ENCODE measurements around the gene TMEM139.

The TMEM139 gene

DNA sequence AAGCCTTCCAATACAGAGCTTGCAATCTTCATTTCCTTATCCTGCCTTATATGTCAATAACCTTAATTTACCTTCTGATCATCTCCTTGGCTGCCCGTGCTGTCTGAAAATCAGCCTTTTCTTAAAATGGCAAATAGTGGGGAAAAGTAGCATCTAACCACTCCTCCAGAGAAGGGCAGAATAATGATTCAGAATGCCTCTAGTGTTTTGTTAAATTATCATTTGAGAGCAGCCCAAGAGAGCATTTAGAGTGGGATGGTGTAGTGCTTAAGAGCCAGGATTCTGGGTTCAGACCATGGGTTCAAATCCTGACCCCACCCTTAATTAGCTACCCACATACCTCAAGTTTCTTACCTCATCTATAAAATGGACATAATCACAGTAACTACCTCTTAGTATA is 4.6 kb upstream of the TMEM139 start:
- peaks cover 5% of the 10 kb centered on the region; the same call in 1 of the 2 replicates for H3K4me1 ChIP-seq (ENCODE audit: insufficient read depth, low read length)
- H4K20me1 ChIP-seq (ENCODE audit: insufficient read depth, low read length) = no peaks in the 10 kb centered on the region
- H3K4me3 ChIP-seq (ENCODE audit: low read depth in 1 of 2, low read length in 2 of 2) = no peak overlapping the region
- H3K9me3 ChIP-seq (ENCODE audit: insufficient read depth, low read length, severe bottlenecking) = no peaks in the 10 kb centered on the region
- DNase-seq = no peak
- no peak for TF ChIP-seq EZH2 (IDR thresholded peaks at IDR 0.05; ENCODE audit: borderline replicate concordance, low read depth, low read length, severe bottlenecking)
- TF ChIP-seq, protein P1, sequence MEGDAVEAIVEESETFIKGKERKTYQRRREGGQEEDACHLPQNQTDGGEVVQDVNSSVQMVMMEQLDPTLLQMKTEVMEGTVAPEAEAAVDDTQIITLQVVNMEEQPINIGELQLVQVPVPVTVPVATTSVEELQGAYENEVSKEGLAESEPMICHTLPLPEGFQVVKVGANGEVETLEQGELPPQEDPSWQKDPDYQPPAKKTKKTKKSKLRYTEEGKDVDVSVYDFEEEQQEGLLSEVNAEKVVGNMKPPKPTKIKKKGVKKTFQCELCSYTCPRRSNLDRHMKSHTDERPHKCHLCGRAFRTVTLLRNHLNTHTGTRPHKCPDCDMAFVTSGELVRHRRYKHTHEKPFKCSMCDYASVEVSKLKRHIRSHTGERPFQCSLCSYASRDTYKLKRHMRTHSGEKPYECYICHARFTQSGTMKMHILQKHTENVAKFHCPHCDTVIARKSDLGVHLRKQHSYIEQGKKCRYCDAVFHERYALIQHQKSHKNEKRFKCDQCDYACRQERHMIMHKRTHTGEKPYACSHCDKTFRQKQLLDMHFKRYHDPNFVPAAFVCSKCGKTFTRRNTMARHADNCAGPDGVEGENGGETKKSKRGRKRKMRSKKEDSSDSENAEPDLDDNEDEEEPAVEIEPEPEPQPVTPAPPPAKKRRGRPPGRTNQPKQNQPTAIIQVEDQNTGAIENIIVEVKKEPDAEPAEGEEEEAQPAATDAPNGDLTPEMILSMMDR (IDR thresholded peaks at IDR 0.05; ENCODE audit: borderline replicate concordance, extremely low read depth, low read length, poor library complexity, severe bottlenecking) = no peak
- H3K27me3 ChIP-seq (ENCODE audit: insufficient read depth, low read length, poor library complexity) = no peaks in the 10 kb centered on the region
- H3K27ac ChIP-seq (ENCODE audit: low read length) = no peak overlapping the region
- no peak overlapping the region for H3K9ac ChIP-seq (ENCODE audit: low read depth, low read length)
- H3K79me2 ChIP-seq (ENCODE audit: insufficient read depth, low read length) = no peaks in the 10 kb centered on the region
- no peak for ATAC-seq (ENCODE audit: insufficient read depth, low read depth)
- no peaks in the 10 kb centered on the region for H3K36me3 ChIP-seq (ENCODE audit: insufficient read depth, low read length)
- no peak overlapping the region for H2AFZ ChIP-seq (ENCODE audit: low read depth, low read length)
- H3K4me2 ChIP-seq (ENCODE audit: insufficient read depth, low read length) = no peak overlapping the region

- H3K27ac ChIP-seq (ENCODE audit: low read length) = no peak overlapping the region
- H3K4me1 ChIP-seq (ENCODE audit: insufficient read depth, low read length) = peaks cover 5% of the 10 kb centered on the region; the same call in 1 of the 2 replicates
- no peak overlapping the region for H2AFZ ChIP-seq (ENCODE audit: low read depth, low read length)
- no peak overlapping the region for H3K9ac ChIP-seq (ENCODE audit: low read depth, low read length)
- no peaks in the 10 kb centered on the region for H3K79me2 ChIP-seq (ENCODE audit: insufficient read depth, low read length)
- no peak for DNase-seq
- H3K4me2 ChIP-seq (ENCODE audit: insufficient read depth, low read length) = no peak overlapping the region
- H4K20me1 ChIP-seq (ENCODE audit: insufficient read depth, low read length) = no peaks in the 10 kb centered on the region
- no peaks in the 10 kb centered on the region for H3K9me3 ChIP-seq (ENCODE audit: insufficient read depth, low read length, severe bottlenecking)
- H3K36me3 ChIP-seq (ENCODE audit: insufficient read depth, low read length) = no peaks in the 10 kb centered on the region
- no peak for ATAC-seq (ENCODE audit: insufficient read depth, low read depth)
- H3K4me3 ChIP-seq (ENCODE audit: low read depth in 1 of 2, low read length in 2 of 2) = no peak overlapping the region
- no peaks in the 10 kb centered on the region for H3K27me3 ChIP-seq (ENCODE audit: insufficient read depth, low read length, poor library complexity)
- TF ChIP-seq, protein P1 (IDR thresholded peaks at IDR 0.05; ENCODE audit: borderline replicate concordance, extremely low read depth, low read length, poor library complexity, severe bottlenecking) = no peak
- no peak for TF ChIP-seq EZH2 (IDR thresholded peaks at IDR 0.05; ENCODE audit: borderline replicate concordance, low read depth, low read length, severe bottlenecking)
Measured at GRCh38 chr7:143280566-143280965, 4.2 kb upstream of the TMEM139 start.

DNA sequence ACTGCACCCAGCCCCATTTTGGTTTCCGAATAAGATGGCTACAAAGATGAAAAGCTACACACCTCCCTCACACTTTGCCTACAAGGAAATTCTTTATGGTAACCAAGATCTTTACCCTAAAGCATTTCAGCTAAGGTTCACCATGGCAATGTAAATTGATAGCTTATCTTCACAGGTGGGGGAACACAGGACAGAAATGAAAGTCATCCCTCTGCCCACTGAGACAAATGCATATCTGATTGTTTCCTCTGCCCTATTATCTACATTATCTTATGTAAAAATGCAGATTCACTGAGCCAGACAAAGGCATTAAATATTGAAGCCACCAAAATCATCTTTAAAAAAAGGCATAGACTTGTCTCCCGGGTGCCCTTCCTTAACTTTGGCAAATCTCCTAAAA is 3.2 kb upstream of the TMEM139 start:
- H3K9me3 ChIP-seq (ENCODE audit: insufficient read depth, low read length, severe bottlenecking) = no peaks in the 10 kb centered on the region
- no peak overlapping the region for H3K27ac ChIP-seq (ENCODE audit: low read length)
- TF ChIP-seq EZH2 (IDR thresholded peaks at IDR 0.05; ENCODE audit: borderline replicate concordance, low read depth, low read length, severe bottlenecking) = no peak
- TF ChIP-seq, protein P1 (IDR thresholded peaks at IDR 0.05; ENCODE audit: borderline replicate concordance, extremely low read depth, low read length, poor library complexity, severe bottlenecking) = no peak
- H3K36me3 ChIP-seq (ENCODE audit: insufficient read depth, low read length) = no peaks in the 10 kb centered on the region
- H3K4me3 ChIP-seq (ENCODE audit: low read depth in 1 of 2, low read length in 2 of 2) = no peak overlapping the region
- no peaks in the 10 kb centered on the region for H3K27me3 ChIP-seq (ENCODE audit: insufficient read depth, low read length, poor library complexity)
- no peaks in the 10 kb centered on the region for H4K20me1 ChIP-seq (ENCODE audit: insufficient read depth, low read length)
- H3K4me1 ChIP-seq (ENCODE audit: insufficient read depth, low read length) = peaks cover 5% of the 10 kb centered on the region; the same call in 1 of the 2 replicates
- no peak overlapping the region for H3K9ac ChIP-seq (ENCODE audit: low read depth, low read length)
- no peak for DNase-seq
- H3K4me2 ChIP-seq (ENCODE audit: insufficient read depth, low read length) = no peak overlapping the region
- no peak for ATAC-seq (ENCODE audit: insufficient read depth, low read depth)
- no peak overlapping the region for H2AFZ ChIP-seq (ENCODE audit: low read depth, low read length)
- H3K79me2 ChIP-seq (ENCODE audit: insufficient read depth, low read length) = no peaks in the 10 kb centered on the region

- ATAC-seq (ENCODE audit: insufficient read depth, low read depth) (no peak), DNase-seq (no peak)
- Histone ChIP-seq H4K20me1 (ENCODE audit: insufficient read depth, low read length) (no peaks in the 10 kb centered on the region), H3K79me2 (ENCODE audit: insufficient read depth, low read length) (no peaks in the 10 kb centered on the region), H3K27ac (ENCODE audit: low read length) (no peak overlapping the region), H3K4me1 (ENCODE audit: insufficient read depth, low read length) (peaks cover 10% of the 10 kb centered on the region), H3K27me3 (ENCODE audit: insufficient read depth, low read length, poor library complexity) (no peaks in the 10 kb centered on the region), H3K9ac (ENCODE audit: low read depth, low read length) (no peak overlapping the region), H3K4me3 (ENCODE audit: low read depth in 1 of 2, low read length in 2 of 2) (no peak overlapping the region), H2AFZ (ENCODE audit: low read depth, low read length) (no peak overlapping the region), H3K4me2 (ENCODE audit: insufficient read depth, low read length) (no peak overlapping the region), H3K36me3 (ENCODE audit: insufficient read depth, low read length) (no peaks in the 10 kb centered on the region), H3K9me3 (ENCODE audit: insufficient read depth, low read length, severe bottlenecking) (no peaks in the 10 kb centered on the region)
- no peak for TF ChIP-seq EZH2 (IDR thresholded peaks at IDR 0.05; ENCODE audit: borderline replicate concordance, low read depth, low read length, severe bottlenecking)
- TF ChIP-seq, protein P1 (IDR thresholded peaks at IDR 0.05; ENCODE audit: borderline replicate concordance, extremely low read depth, low read length, poor library complexity, severe bottlenecking) = no peak
Measured at GRCh38 chr7:143282124-143282523, 2.6 kb upstream of the TMEM139 start.
